VCaP (cell line): ENCODE results near the gene ABHD18.

Source experiments
- H3K27ac ChIP-seq: fragments of 450-650 bp; 2 replicates; pipeline ENCODE4 v1.5.1; 2017
- TF ChIP-seq, protein P1 (sequence below): fragments of 450-650 bp; conservative IDR thresholded peaks from 2 replicates; pipeline ENCODE4 v1.5.1; 2017; ENCODE audit warnings: mild to moderate bottlenecking, moderate library complexity

Gene ABHD18

DNA sequence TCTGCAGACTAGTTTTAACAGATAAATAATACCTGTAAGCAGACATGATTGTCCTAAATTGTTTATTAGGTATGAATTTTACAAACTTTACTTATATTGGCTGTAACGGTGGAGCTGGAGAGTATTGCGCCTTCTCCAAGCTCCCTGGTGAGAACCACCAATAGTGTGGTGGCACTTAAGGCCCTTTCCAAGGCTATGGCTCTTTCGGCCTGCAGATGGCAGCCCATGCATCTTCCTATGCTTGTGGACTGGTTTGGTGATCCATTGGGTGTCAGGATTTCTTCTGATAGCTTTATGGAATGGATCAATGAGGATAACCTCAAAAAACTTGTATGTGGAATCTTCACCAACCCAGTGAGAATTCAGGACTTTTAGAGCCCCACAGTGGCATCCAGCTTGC, 103.7 kb downstream of the ABHD18 start:
- H3K27ac ChIP-seq, result no peak overlapping the region
- TF ChIP-seq, protein P1, sequence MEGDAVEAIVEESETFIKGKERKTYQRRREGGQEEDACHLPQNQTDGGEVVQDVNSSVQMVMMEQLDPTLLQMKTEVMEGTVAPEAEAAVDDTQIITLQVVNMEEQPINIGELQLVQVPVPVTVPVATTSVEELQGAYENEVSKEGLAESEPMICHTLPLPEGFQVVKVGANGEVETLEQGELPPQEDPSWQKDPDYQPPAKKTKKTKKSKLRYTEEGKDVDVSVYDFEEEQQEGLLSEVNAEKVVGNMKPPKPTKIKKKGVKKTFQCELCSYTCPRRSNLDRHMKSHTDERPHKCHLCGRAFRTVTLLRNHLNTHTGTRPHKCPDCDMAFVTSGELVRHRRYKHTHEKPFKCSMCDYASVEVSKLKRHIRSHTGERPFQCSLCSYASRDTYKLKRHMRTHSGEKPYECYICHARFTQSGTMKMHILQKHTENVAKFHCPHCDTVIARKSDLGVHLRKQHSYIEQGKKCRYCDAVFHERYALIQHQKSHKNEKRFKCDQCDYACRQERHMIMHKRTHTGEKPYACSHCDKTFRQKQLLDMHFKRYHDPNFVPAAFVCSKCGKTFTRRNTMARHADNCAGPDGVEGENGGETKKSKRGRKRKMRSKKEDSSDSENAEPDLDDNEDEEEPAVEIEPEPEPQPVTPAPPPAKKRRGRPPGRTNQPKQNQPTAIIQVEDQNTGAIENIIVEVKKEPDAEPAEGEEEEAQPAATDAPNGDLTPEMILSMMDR, result peak; percentile 55

- TF ChIP-seq, protein P1, result no peak
Observed at GRCh38 chr4:128076464-128076863, 111.3 kb downstream of the ABHD18 start.

More at GRCh38 chr4:128076464-128076863, 111.3 kb downstream of the ABHD18 start:
- no peak overlapping the region for H3K27ac ChIP-seq
